Measurements from ENCODE around the gene RGMA. TPM values are rescaled to one million over a fixed set of nuclear protein-coding genes. Genes with fewer than 3 reads are reported as not detected.

RGMA gene
- total and polyA plus RNA-seq, 10 of the 15 experiments (the other 5 are each of a cell fraction or from before 2014, with no cell fraction given) = not detected

DNA sequence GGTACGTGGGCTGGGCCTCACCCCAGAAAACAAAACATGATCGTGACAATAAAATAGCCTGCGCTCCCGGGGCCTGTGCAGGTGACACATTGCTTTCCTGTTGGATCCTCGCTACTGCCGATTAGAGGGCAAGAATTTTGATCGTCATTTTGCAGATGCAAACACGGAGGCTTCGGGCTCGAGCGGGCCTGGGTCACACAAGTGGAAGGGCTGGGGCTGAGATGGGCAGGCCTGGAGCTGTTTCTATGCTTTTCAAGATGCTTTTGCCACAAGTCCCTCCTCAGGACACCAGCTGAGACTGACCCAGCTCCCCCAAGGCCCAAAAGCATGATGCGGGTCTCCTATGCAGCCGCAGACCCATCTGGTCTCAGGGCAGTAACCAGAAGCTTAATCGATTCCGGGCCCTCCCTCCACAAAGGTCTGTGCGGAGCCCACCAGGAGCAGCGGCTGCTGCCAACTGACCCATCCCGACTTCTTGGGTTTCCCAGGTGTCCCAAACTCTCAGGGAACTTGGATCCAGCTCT lies 30.0 kb downstream of the RGMA start:
- intact Hi-C loops (cut with micrococcal nuclease; ENCODE audit: unreplicated experiment) (no loop called here), in situ Hi-C loops (cut with MboI) (no loop called here)
- WGBS (ENCODE audit: insufficient coverage, insufficient replicate concordance, low lambda C conversion rate, missing lambda C conversion rate) = 24% methylated on average over 18 of the region's 18 CpGs
- Histone ChIP-seq H3K9ac (ENCODE audit: control insufficient read depth, insufficient read depth, low read length) (no peak overlapping the region), H3K9me3 (replicated peaks; ENCODE audit: control insufficient read depth, insufficient read depth, low read length) (no peaks in the 10 kb centered on the region), H3K27ac (ENCODE audit: control insufficient read depth, insufficient read depth) (no peak overlapping the region), H3K36me3 (ENCODE audit: control insufficient read depth in 2 of 2, insufficient read depth in 2 of 2, low read length in 1 of 2) (no peaks in the 10 kb centered on the region), H3K27me3 (replicated peaks in 1 of 2; ENCODE audit: control insufficient read depth in 2 of 2, insufficient read depth in 2 of 2, low read length in 1 of 2) (no peaks in the 10 kb centered on the region; a peak in 2 of 4 replicates), H3K4me2 (ENCODE audit: control insufficient read depth, insufficient read depth) (no peak overlapping the region), H4K20me1 (ENCODE audit: control insufficient read depth, insufficient read depth) (no peaks in the 10 kb centered on the region), H3K79me2 (ENCODE audit: control insufficient read depth, insufficient read depth, low read length) (no peaks in the 10 kb centered on the region), H3K4me1 (ENCODE audit: control insufficient read depth, insufficient read depth, low read length) (no peaks in the 10 kb centered on the region), H2AFZ (ENCODE audit: control insufficient read depth, low read depth, low read length) (no peak overlapping the region), H3K4me3 (no peak overlapping the region)
- no peak for FAIRE-seq
- CTCF ChIA-PET = interaction anchor here (1.0 kb wide), 1 partner anchor 22 kb away, joined by 5 read pairs; no protein-coding TSS in a partner anchor
- no peak for DNase-seq (ENCODE audit: low read depth, low spot score)
- SMC1A ChIA-PET (ENCODE audit: uncharacterized antibody, unreplicated experiment) = interaction anchor here (1.2 kb wide), 1 partner anchor 32 kb away, joined by 3 read pairs; no protein-coding TSS in a partner anchor
- TF ChIP-seq CBX5 (IDR thresholded peaks at IDR 0.05; ENCODE audit: low read depth) (no peak), JUND (IDR thresholded peaks at IDR 0.05; ENCODE audit: low read depth, low read length) (no peak), MTA3 (IDR thresholded peaks at IDR 0.05; ENCODE audit: borderline replicate concordance, low read length) (no peak), PAX5 (IDR thresholded peaks at IDR 0.05; ENCODE audit: borderline replicate concordance, low read depth, low read length) (no peak), EED (IDR thresholded peaks at IDR 0.05; ENCODE audit: low read depth) (no peak), TCF12 (IDR thresholded peaks at IDR 0.05; ENCODE audit: low read depth, low read length) (no peak), SRF (IDR thresholded peaks at IDR 0.05; ENCODE audit: low read depth in 2 of 2, low read length in 2 of 2) (no peak)
- TF ChIP-seq, protein P1, sequence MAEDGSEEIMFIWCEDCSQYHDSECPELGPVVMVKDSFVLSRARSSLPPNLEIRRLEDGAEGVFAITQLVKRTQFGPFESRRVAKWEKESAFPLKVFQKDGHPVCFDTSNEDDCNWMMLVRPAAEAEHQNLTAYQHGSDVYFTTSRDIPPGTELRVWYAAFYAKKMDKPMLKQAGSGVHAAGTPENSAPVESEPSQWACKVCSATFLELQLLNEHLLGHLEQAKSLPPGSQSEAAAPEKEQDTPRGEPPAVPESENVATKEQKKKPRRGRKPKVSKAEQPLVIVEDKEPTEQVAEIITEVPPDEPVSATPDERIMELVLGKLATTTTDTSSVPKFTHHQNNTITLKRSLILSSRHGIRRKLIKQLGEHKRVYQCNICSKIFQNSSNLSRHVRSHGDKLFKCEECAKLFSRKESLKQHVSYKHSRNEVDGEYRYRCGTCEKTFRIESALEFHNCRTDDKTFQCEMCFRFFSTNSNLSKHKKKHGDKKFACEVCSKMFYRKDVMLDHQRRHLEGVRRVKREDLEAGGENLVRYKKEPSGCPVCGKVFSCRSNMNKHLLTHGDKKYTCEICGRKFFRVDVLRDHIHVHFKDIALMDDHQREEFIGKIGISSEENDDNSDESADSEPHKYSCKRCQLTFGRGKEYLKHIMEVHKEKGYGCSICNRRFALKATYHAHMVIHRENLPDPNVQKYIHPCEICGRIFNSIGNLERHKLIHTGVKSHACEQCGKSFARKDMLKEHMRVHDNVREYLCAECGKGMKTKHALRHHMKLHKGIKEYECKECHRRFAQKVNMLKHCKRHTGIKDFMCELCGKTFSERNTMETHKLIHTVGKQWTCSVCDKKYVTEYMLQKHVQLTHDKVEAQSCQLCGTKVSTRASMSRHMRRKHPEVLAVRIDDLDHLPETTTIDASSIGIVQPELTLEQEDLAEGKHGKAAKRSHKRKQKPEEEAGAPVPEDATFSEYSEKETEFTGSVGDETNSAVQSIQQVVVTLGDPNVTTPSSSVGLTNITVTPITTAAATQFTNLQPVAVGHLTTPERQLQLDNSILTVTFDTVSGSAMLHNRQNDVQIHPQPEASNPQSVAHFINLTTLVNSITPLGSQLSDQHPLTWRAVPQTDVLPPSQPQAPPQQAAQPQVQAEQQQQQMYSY (CRISPR knock-in tag; IDR thresholded peaks at IDR 0.05) = no peak
- TF ChIP-seq, protein P2, sequence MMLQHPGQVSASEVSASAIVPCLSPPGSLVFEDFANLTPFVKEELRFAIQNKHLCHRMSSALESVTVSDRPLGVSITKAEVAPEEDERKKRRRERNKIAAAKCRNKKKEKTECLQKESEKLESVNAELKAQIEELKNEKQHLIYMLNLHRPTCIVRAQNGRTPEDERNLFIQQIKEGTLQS (IDR thresholded peaks at IDR 0.05; ENCODE audit: borderline replicate concordance, extremely low read depth, low read depth, low read length) = no peak
- POLR2A ChIA-PET = no interaction called here
- ATAC-seq = no peak
- BruUV-seq (replicated peaks) = no TSS peak
- RAD21 ChIA-PET (ENCODE audit: unreplicated experiment) = no interaction called here

Measured in GM12878 (cell line).